Sigmoid colon (tissue), 7 donors: Measurements from ENCODE around the gene CDIPT. TPM values are rescaled to one million over a fixed set of nuclear protein-coding genes. Genes with fewer than 3 reads are reported as not detected.
A peak's percentile ranks its signal among the peaks of the same experiment; 100 is the strongest.

ENCODE experiments used
- DNase-seq: peaks from one replicate; pipeline ENCODE4 v3.0.0-alpha.2; 2019
- H3K27ac ChIP-seq, 4 donors: fragments of 200-600 bp; sonication (generic); one replicate each; pipeline ENCODE4 v1.5.1; 2016 to 2019; ENCODE audit warnings: mild to moderate bottlenecking in 1 of 4
- H3K27me3 ChIP-seq, 3 donors: fragments of 200-600 bp; sonication (generic); one replicate each; pipeline ENCODE4 v1.5.1; 2019; ENCODE audit warnings: mild to moderate bottlenecking in 1 of 3
- H3K36me3 ChIP-seq, 4 donors: fragments of 200-600 bp; sonication (generic); one replicate each; pipeline ENCODE4 v1.5.1; 2016 to 2019
- H3K4me1 ChIP-seq, 4 donors: fragments of 200-600 bp; sonication (generic); one replicate each; pipeline ENCODE4 v1.5.1; 2017 to 2019
- H3K4me3 ChIP-seq, 4 donors: fragments of 200-600 bp; sonication (generic); one replicate each; pipeline ENCODE4 v1.5.1; 2017 to 2019; ENCODE audit warnings: mild to moderate bottlenecking in 2 of 4, moderate library complexity in 1 of 4
- H3K9me3 ChIP-seq, 4 donors: fragments of 200-600 bp in 3 of 4; sonication (generic) in 3 of 4; one replicate each; pipeline versions ENCODE4 v1.5.1 to v1.6.1; 2013 to 2019
- CTCF ChIP-seq, 4 experiments: fragments of 450-650 bp in 3 of 4; fragments of 200-600 bp in 1 of 4; IDR thresholded peaks; one replicate each; pipeline ENCODE4 v1.5.1; 2016 to 2019; ENCODE audit warnings: antibody characterized with exemption in 4 of 4, mild to moderate bottlenecking in 3 of 4, moderate library complexity in 2 of 4
- EP300 ChIP-seq, 4 donors: sonication (generic); formaldehyde crosslinking; IDR thresholded peaks; one replicate each; pipeline ENCODE4 v1.6.1; 2017; ENCODE audit warnings: antibody characterized with exemption in 4 of 4
- POLR2A ChIP-seq, 2 donors: fragments of 450-650 bp; IDR thresholded peaks; one replicate each; pipeline ENCODE4 v1.6.1; 2016; ENCODE audit warnings: antibody characterized with exemption in 2 of 2, mild to moderate bottlenecking in 2 of 2, moderate library complexity in 2 of 2
- POLR2AphosphoS5 ChIP-seq, 4 donors: sonication (generic); formaldehyde crosslinking; IDR thresholded peaks; one replicate each; pipeline ENCODE4 v1.6.1; 2017; ENCODE audit warnings: antibody characterized with exemption in 4 of 4
- WGBS, 2 donors: extraction: QIAGEN DNeasy Blood & Tissue Kit; methylation state at CpG; one replicate each; pipeline ENCODE4 v1.1.7; 2013; 5-methylcytosine and 5-hydroxymethylcytosine counted together
- intact Hi-C: fragments of 100-400 bp; cut with DNase I; formaldehyde crosslinking; loops from one replicate; pipeline ENCODE4 v1.15.1; 2023
- polyA plus RNA-seq, 3 donors: library from polyadenylated mRNA; stranded (reverse); fragments of 200-250 nt; gene quantifications; one replicate each; pipeline ENCODE4 v1.2.3, GENCODE V29; 2013
- total RNA-seq, 4 donors: library from RNA; depleted of rRNA; stranded (reverse); fragments of >200 nt; gene quantifications; one replicate each; pipeline ENCODE4 v1.1.0, GENCODE V29; 2016
- donor health status: healthy with polysubstance abuse.
- donor health status: Bipolar disorder and iron deficiency.
- donor health status: healthy.

CDIPT gene
- total and polyA plus RNA-seq, 7 donors, result 39.8 to 120 (median 107) TPM

GRCh38 chr16:29863669-29863984 is 601 bp upstream of the CDIPT start:
- H3K27ac ChIP-seq, result peak overlapping the region; percentile 90 to 94 (median 92)
- TF ChIP-seq CTCF (IDR thresholded peaks at IDR 0.05) (no peak), EP300 (IDR thresholded peaks at IDR 0.05) (no peak), POLR2AphosphoS5 (IDR thresholded peaks at IDR 0.05) (no peak), POLR2A (IDR thresholded peaks at IDR 0.05) (no peak)
- H3K9me3 ChIP-seq, result no peaks in the 10 kb centered on the region
- DNase-seq, result no peak
- H3K4me3 ChIP-seq, result peak overlapping the region in 3 of 4 donors; percentile 94 to 98 (median 96)
- H3K36me3 ChIP-seq, result peaks cover 4 to 29% (median 24%) of the 10 kb centered on the region in 4 donors
- intact Hi-C loops, result no loop called here
- 33 to 37% methylated on average over 16 of the region's 16 CpGs for WGBS, 2 donors
- no peaks in the 10 kb centered on the region for H3K27me3 ChIP-seq
- peaks cover 0 to 23% (median 21%) of the 10 kb centered on the region in 4 donors for H3K4me1 ChIP-seq

- no peak for DNase-seq
- peak overlapping the region; percentile 90 to 98 (median 95) for H3K4me3 ChIP-seq
- H3K27me3 ChIP-seq, result no peaks in the 10 kb centered on the region
- peaks cover 0 to 29% (median 21%) of the 10 kb centered on the region in 4 donors for H3K4me1 ChIP-seq
- peaks cover 7 to 34% (median 24%) of the 10 kb centered on the region in 4 donors for H3K36me3 ChIP-seq
- TF ChIP-seq POLR2A (IDR thresholded peaks at IDR 0.05) (no peak), CTCF (IDR thresholded peaks at IDR 0.05) (no peak), EP300 (IDR thresholded peaks at IDR 0.05) (no peak), POLR2AphosphoS5 (IDR thresholded peaks at IDR 0.05) (no peak)
- WGBS, 2 donors, result 2% methylated on average over 27 of the region's 27 CpGs
- H3K9me3 ChIP-seq, result no peaks in the 10 kb centered on the region
- intact Hi-C loops, result no loop called here
- peak overlapping the region; percentile 90 to 94 (median 92) for H3K27ac ChIP-seq
Measured at GRCh38 chr16:29862383-29862883, 593 bp downstream of the CDIPT start.

GRCh38 chr16:29860218-29860617 is 2.8 kb downstream of the CDIPT start:
- H3K4me3 ChIP-seq, result no peak overlapping the region
- TF ChIP-seq POLR2AphosphoS5 (IDR thresholded peaks at IDR 0.05) (no peak), EP300 (IDR thresholded peaks at IDR 0.05) (no peak), CTCF (IDR thresholded peaks at IDR 0.05) (no peak), POLR2A (IDR thresholded peaks at IDR 0.05) (no peak)
- WGBS, 2 donors, result 94 to 95% methylated on average over 9 of the region's 9 CpGs
- no peak for DNase-seq
- intact Hi-C loops, result no loop called here
- no peak overlapping the region for H3K27ac ChIP-seq
- H3K4me1 ChIP-seq, result peaks cover 0 to 41% (median 27%) of the 10 kb centered on the region in 4 donors
- no peaks in the 10 kb centered on the region for H3K27me3 ChIP-seq
- no peaks in the 10 kb centered on the region for H3K9me3 ChIP-seq
- peaks cover 7 to 34% (median 24%) of the 10 kb centered on the region in 4 donors for H3K36me3 ChIP-seq

GRCh38 chr16:29858974-29859373 is 4.1 kb downstream of the CDIPT start:
- DNase-seq, result no peak
- no peaks in the 10 kb centered on the region for H3K27me3 ChIP-seq
- WGBS, 2 donors, result 95 to 96% methylated on average over 19 of the region's 19 CpGs
- no peaks in the 10 kb centered on the region for H3K9me3 ChIP-seq
- H3K4me3 ChIP-seq, result no peak overlapping the region
- no peak for TF ChIP-seq POLR2A (IDR thresholded peaks at IDR 0.05)
- H3K4me1 ChIP-seq, result peaks cover 0 to 41% (median 27%) of the 10 kb centered on the region in 4 donors
- intact Hi-C loops, result loop anchor here (5.0 kb wide), 1 partner anchor 163 kb away; the partner anchor contains the start of gene C16orf92
- no peak overlapping the region for H3K27ac ChIP-seq
- peaks cover 7 to 34% (median 24%) of the 10 kb centered on the region in 4 donors for H3K36me3 ChIP-seq

GRCh38 chr16:29858149-29858849 is 4.7 kb downstream of the CDIPT start:
- Histone ChIP-seq H3K36me3 (peaks cover 7 to 34% (median 24%) of the 10 kb centered on the region in 4 donors), H3K4me3 (no peak overlapping the region), H3K4me1 (peaks cover 0 to 37% (median 24%) of the 10 kb centered on the region in 4 donors), H3K27ac (peak overlapping the region in 2 of 4 donors; percentile 62 to 63), H3K27me3 (no peaks in the 10 kb centered on the region), H3K9me3 (no peaks in the 10 kb centered on the region)
- intact Hi-C loops, result loop anchor here (5.0 kb wide), 1 partner anchor 164 kb away; the partner anchor contains the start of gene C16orf92
- DNase-seq, result no peak
- no peak for TF ChIP-seq POLR2AphosphoS5 (IDR thresholded peaks at IDR 0.05)
- TF ChIP-seq EP300 (IDR thresholded peaks at IDR 0.05), result no peak
- TF ChIP-seq POLR2A (IDR thresholded peaks at IDR 0.05), result no peak
- TF ChIP-seq CTCF (IDR thresholded peaks at IDR 0.05), result no peak
- whole genome bisulfite sequencing, 2 donors, result 82 to 90% methylated on average over 10 of the region's 10 CpGs
